AG09319 (cell line): Measurements from ENCODE around the gene OOSP2.

ENCODE experiments used
- DNase-seq: peaks from one replicate; pipeline ENCODE4 v3.0.0-alpha.2; 2010; ENCODE audit warnings: low read depth; ENCODE audit errors: extremely low read depth
- CTCF ChIP-seq: IDR thresholded peaks from 2 replicates; pipeline ENCODE4 v1.5.1; 2011; ENCODE audit warnings: low read depth, mild to moderate bottlenecking, inconsistent platforms, low read length, moderate library complexity

Gene OOSP2

GRCh38 chr11:60040109-60040508 is at the start of gene OOSP2:
OOSP2 (plus strand) TSS chr11:60040409; CDS start chr11:60040460, 51 bp downstream.
- no peak for TF ChIP-seq CTCF
- DNase-seq: no peak

- DNase-seq: no peak
- TF ChIP-seq CTCF: no peak
Measured at GRCh38 chr11:59990421-59990820, 49.8 kb upstream of the OOSP2 start.

GRCh38 chr11:59992425-59992824 is 47.8 kb upstream of the OOSP2 start:
- TF ChIP-seq CTCF: no peak
- no peak for DNase-seq

- no peak for DNase-seq
- TF ChIP-seq CTCF: no peak
Measured at GRCh38 chr11:59997800-59998199, 42.4 kb upstream of the OOSP2 start.

GRCh38 chr11:59999691-60000090 is 40.5 kb upstream of the OOSP2 start:
- no peak for DNase-seq
- TF ChIP-seq CTCF: no peak

- no peak for DNase-seq
- no peak for TF ChIP-seq CTCF
Measured at GRCh38 chr11:60003729-60004128, 36.5 kb upstream of the OOSP2 start.

- TF ChIP-seq CTCF: no peak
- DNase-seq: no peak
Measured at GRCh38 chr11:60005360-60005759, 34.8 kb upstream of the OOSP2 start.
